CD4-positive, alpha-beta T cell treated with Interferon alpha-2 for 1 hour (primary cell): ENCODE data around the gene RAF1.
"Not testable (repeated sequence)": the region's sequence is repeated elsewhere in the genome, so short reads cannot be mapped to it uniquely, and the experiment has no call there.

Source experiments
- DNase-seq, 2 donors: peaks; one replicate each; pipeline ENCODE4 v3.0.0-alpha.2; 2020 to 2022

Gene RAF1

GRCh38 chr3:12633108-12633507 lies 30.8 kb downstream of the RAF1 start:
- DNase-seq: no peak

GRCh38 chr3:12632523-12632922 lies 31.4 kb downstream of the RAF1 start:
- no peak for DNase-seq

- DNase-seq: not testable (repeated sequence)
Observed at GRCh38 chr3:12630843-12631242, 33.1 kb downstream of the RAF1 start.

- DNase-seq: no peak
Observed at GRCh38 chr3:12630292-12630691, 33.6 kb downstream of the RAF1 start.

GRCh38 chr3:12629560-12629959 lies 34.4 kb downstream of the RAF1 start:
- no peak for DNase-seq

- no peak for DNase-seq
Observed at GRCh38 chr3:12628813-12629212, 35.1 kb downstream of the RAF1 start.

GRCh38 chr3:12627370-12627769 lies 36.5 kb downstream of the RAF1 start:
- no peak for DNase-seq

GRCh38 chr3:12624964-12625363 lies 39.0 kb downstream of the RAF1 start:
- DNase-seq: not testable (repeated sequence)

- DNase-seq: no peak
Observed at GRCh38 chr3:12624056-12624455, 39.9 kb downstream of the RAF1 start.

- DNase-seq: no peak
Observed at GRCh38 chr3:12622335-12622734, 41.6 kb downstream of the RAF1 start.

- DNase-seq: no peak
Observed at GRCh38 chr3:12620729-12621128, 43.2 kb downstream of the RAF1 start.

- DNase-seq: no peak
Observed at GRCh38 chr3:12620305-12620704, 43.6 kb downstream of the RAF1 start.

GRCh38 chr3:12618426-12618825 lies 45.5 kb downstream of the RAF1 start:
- DNase-seq: no peak

- DNase-seq: no peak
Observed at GRCh38 chr3:12615266-12615665, 48.7 kb downstream of the RAF1 start.

GRCh38 chr3:12613250-12613649 lies 50.7 kb downstream of the RAF1 start:
- DNase-seq: no peak

GRCh38 chr3:12612514-12613226 lies 51.2 kb downstream of the RAF1 start:
- no peak for DNase-seq

GRCh38 chr3:12611117-12611516 lies 52.8 kb downstream of the RAF1 start:
- DNase-seq: no peak

- DNase-seq: no peak
Observed at GRCh38 chr3:12608376-12608775, 55.5 kb downstream of the RAF1 start.

GRCh38 chr3:12603969-12604368 lies 59.9 kb downstream of the RAF1 start:
- no peak for DNase-seq

GRCh38 chr3:12601072-12601471 lies 62.8 kb downstream of the RAF1 start:
- no peak for DNase-seq

- no peak for DNase-seq
Observed at GRCh38 chr3:12598890-12599289, 65.0 kb downstream of the RAF1 start.

GRCh38 chr3:12593473-12593872 lies 70.4 kb downstream of the RAF1 start:
- no peak for DNase-seq

GRCh38 chr3:12591997-12592715 lies 71.8 kb downstream of the RAF1 start:
- no peak for DNase-seq

GRCh38 chr3:12591456-12591855 lies 72.5 kb downstream of the RAF1 start:
- DNase-seq: no peak

- DNase-seq: peak in 1 of 2 donors; percentile 4
Observed at GRCh38 chr3:12590096-12590495, 73.8 kb downstream of the RAF1 start.
